NCI-H1417 (cell line): Measurements from ENCODE around the gene ADRA2C.
A peak's percentile ranks its signal among the peaks of the same experiment; 100 is the strongest.

ENCODE experiments used
- DNase-seq, 3 experiments: peaks; one replicate each; lab custom pipeline; 2025; lab: John Stamatoyannopoulos, UW

Gene ADRA2C

DNA sequence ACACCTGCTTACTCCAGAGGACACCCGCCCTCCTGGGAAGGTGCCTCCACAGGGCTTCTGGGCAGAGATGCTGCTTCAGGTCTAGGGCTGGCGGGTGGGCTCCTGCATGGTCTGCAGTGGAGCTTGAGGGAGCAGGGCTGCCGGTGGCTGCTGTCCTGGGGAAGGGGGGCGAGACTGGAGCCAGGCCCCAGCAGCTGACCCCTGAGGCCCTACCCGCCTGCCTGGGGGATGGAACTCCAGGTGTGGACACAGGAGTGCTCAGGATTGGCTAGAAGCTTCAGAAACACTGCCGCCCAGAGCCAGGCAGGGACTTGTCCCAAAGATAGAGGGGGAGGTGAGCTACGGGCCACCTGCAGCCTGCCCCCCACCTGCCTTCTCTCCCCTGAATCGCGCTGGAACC is 33.0 kb upstream of the ADRA2C start:
- no peak for DNase-seq

DNA sequence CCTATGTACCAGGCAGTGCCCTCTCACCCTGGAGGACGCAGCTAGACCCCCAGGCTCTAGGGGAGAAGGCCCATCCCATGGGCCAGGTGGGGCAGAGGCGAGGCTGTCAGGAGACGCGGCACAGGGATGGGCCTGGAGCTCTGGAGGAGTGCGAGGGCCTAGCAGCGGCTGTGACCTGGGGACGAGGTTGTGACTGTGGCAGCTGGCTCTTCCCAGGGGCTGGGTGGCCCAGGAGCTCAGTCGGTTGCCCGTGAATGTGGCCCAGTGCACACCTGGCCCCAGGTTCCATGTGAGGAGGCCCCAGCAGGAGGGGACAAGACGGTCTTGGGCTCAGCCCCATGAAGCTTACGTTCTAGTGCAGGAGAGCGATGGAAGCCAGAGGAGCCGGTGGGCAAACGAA is 31.0 kb upstream of the ADRA2C start:
- DNase-seq: no peak

DNA sequence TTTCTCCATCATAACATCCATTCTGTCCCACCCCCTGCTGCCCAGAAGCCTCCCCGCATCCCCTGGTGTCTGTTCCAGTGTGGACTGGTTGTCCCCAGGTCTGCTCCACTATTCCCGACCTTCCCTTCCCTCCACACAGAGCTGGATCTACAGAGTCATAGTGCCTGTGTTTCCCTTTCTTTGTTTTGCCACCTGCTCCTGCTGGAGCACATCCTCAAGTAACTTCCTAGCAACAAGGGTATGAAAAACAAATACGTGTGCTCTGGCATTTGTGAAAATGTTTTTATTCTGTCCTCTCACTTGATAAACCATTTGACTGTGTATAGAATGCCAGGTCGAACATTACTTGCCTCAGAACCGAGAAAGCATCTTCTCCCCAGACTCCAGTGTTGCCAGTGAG is 29.9 kb upstream of the ADRA2C start:
- DNase-seq: no peak

DNA sequence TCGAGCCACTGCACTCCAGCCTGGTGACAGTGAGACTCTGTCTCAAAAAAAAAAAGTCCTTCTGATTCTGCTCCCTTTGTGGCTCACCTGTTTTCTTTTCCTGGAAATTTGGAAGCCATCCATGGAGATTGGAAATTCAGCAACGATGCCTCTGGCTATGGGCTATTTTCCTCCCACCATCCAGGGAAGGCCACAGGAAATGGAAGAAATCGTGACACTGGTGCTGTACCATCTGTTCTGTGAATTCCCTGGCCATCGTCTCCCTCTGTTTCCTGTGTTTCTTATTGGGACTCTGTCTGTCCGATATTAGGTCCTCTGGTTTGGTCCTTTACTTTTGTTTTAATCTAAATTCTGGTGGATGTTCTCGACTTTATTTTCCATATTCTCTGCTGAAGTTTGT is 29.4 kb upstream of the ADRA2C start:
- no peak for DNase-seq

DNA sequence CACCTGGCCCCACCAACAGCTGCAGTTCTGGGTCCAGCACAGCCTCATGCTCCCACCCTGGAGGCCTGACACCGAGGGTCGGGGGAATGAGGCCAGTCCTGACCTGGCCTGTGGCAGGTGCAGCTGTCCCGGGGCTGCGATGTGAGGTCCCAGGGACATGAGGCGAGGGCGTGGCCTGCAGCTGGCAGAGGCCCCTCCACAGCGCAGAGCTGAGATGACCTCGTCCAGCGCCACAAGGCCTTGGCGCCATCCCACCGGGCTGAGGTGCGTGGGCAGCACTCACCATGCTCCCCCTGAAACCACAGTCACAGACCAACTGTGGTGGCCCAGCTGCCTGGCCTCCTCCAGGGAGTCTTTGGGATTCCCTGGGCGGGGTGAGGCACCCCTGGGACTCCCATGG is 26.6 kb upstream of the ADRA2C start:
- no peak for DNase-seq

DNA sequence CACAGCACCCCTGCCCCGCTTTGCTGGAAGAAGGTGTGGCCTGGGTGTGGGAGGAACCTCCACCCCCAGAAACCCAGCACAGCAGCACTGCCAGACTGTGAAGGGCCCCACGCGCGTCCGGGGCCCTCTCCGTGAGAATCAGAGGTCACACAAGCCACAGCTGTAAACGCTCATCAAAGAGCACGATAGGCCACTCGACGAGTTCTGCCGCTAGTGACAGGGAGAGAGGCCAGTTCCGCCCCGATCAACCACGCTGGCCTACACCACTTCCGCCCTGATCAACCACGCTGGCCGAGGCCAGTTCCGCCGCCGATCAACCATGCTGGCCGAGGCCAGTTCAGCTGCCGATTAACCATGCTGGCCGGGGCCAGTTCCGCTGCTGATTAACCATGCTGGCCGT is 25.9 kb upstream of the ADRA2C start:
- DNase-seq: no peak

DNA sequence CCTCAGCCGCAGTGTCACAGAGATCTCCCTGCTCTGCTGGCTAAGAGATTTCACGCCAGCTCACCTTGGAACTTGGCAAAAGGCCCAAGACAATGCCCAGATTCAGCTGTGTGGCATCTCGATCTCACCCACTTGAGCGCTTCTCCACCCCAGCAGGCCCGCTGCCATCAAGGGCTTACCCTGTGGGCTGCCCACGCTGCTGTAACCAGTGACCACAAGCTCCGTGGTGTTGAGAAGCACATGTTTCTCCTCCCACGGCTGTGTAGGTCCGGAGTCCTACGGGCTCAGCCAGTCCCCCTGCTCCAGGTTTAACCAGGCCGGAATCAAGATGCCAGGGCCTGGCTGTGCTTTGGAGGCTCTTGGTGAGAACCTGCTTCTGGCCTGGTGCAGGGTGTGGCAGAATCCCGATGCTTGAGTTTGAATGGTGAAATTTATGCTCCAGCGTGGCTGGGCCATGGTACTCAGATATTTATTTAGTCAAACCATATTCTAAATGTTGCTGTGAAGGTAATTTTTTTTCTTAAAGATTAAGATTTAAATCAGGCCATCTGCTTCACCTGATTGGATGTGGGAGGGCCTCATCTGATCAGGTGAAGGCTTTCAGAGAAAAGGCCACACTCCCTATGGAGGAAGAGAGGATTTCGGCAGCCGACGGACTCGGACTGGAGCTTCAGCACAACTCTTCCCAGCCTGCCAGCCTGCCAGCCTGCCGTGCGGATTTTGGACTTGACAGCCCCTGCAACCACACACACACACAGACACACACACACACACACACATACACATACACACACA is 24.8 kb upstream of the ADRA2C start:
- no peak for DNase-seq

DNA sequence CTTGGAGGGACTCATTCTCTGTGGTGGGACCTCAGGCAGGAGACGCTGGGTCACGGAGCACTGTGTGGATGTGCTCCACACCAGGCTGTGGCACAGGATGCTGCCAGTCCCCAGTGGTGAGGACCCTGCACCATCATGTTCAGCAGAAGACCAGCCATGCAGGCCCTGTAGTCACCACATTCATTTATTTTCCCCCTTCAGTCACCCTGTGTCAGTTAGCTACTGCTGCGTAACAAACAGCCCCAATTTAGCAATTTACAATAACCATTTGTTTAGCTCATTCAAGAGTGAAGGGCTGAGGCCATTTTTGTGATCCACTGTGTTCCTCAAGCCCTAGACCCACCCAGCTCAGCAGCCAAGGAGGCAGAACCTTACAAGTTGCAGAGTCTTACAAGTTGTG is 23.6 kb upstream of the ADRA2C start:
- no peak for DNase-seq

DNA sequence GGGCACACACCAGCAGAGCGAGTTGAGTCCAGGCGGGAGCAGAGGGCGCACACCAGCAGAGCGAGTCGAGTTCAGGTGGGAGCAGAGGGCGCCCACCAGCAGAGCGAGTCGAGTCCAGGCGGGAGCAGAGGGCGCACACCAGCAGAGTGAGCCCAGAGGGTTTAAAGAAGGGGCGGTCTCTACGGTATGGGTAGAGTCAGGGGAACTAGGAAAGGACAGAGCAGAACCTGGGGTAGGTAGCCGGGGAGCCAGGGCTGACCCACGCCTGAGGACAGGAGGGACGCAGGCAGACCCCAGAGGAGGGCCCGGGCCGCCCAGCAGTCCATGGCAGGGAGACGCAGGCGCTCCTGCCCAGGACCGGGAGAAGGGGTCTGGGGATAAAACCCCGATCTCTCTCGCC is 22.0 kb upstream of the ADRA2C start:
- DNase-seq: no peak

DNA sequence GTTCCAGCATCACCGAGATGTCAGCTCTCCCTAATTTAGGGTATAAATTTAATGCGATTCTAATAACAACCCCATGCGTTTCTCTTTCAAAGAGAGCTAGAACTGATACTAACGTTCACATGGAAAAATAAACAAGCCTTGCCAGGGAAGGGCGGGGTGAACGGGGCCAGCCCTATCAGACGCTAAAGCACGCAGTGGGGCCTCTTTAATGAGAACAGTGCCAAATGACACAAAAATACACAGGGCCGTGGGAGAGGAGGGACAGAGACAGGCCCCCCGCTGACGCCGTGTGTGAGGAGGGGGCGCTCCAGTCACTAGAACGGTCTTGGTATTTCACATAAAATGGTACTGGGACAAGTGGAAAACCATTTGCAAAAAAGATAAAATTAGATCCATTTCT is 21.3 kb upstream of the ADRA2C start:
- DNase-seq: peak in 2 of 3 experiments; percentile 18 to 59

DNA sequence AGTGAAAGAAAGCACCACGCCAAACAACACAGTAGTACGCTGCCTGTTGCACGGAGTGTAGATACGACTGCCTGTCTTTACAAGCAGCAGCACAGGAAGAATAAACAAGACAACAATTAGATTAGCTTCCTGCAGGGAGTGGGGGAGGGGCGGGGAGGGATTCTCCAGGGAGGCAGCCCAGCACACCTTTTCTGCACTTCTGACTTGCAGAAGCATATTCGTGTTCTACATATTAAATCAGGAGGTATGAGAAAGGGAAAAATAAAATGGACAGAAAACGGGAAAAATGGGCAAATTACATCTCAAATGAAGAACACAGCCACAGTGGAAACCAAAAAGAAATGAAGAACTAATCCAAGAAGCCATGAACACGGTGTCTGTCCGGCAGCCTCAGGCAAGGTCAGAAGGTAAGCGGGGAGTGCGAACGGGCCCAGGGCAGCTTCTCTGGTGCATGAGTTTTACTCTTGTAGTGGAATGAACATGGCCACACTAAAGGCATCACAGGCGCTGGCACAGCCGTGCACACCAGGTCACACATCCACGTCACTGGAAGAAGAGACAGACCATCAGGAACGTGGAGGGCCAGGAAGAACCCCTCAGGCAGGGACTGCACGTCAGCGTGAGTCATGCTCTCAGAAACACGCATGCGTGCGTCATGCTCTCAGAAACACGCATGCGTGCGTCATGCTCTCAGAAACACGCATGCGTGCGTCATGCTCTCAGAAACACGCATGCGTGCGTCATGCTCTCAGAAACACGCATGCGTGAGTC is 20.1 kb upstream of the ADRA2C start:
- DNase-seq: peak in 2 of 3 experiments; percentile 22 to 33

DNA sequence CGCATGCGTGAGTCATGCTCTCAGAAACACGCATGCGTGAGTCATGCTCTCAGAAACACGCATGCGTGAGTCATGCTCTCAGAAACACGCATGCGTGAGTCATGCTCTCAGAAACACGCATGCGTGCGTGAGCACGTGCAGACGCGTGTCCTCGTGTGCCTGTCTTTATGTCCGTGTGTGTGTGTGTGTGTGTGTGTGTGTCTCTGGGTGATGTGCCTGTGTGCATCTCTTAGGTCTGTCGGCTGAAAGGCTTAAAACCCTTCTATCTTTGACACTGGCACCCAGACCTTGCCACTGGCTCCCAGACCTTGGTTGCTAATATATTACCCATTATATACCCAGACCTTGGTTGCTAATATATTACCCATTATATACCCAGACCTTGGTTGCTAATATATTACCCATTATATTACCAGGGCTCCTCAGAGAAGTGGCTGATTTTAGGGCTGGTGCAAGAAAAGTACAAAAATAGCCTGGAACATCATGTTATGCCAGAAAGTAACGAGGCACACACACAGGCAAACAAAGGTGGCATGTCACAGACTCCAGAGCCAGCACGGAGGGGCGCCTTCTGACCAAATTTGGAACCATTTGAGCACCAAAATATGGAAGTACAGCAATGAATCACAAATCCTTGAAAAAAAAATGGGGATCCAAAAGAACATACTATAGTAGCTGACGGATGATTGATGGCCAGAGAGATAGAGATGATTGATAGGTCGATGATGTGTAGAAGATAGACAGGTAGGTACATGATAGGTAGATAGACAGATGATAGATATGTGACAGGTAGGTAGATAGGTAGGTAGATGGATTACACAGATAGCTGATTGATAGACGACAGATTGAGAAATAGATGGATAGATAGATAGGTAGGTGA is 19.2 kb upstream of the ADRA2C start:
- DNase-seq: no peak

DNA sequence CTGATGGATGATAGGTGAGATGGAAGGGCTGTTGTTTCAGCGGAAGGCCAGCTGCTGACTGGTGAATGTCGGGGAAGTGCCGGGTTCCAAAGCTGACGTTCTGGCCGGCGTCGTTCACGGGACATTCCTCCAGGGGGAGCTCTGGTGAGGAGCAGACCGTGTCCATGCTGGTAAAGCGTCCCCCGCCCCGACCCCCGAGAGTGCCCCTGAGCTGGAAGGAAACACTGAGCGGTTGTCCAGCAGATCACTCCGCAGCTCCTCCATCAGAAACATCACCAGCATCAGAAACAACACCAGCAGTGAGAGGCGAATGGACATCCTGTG is 18.6 kb upstream of the ADRA2C start:
- DNase-seq: no peak

DNA sequence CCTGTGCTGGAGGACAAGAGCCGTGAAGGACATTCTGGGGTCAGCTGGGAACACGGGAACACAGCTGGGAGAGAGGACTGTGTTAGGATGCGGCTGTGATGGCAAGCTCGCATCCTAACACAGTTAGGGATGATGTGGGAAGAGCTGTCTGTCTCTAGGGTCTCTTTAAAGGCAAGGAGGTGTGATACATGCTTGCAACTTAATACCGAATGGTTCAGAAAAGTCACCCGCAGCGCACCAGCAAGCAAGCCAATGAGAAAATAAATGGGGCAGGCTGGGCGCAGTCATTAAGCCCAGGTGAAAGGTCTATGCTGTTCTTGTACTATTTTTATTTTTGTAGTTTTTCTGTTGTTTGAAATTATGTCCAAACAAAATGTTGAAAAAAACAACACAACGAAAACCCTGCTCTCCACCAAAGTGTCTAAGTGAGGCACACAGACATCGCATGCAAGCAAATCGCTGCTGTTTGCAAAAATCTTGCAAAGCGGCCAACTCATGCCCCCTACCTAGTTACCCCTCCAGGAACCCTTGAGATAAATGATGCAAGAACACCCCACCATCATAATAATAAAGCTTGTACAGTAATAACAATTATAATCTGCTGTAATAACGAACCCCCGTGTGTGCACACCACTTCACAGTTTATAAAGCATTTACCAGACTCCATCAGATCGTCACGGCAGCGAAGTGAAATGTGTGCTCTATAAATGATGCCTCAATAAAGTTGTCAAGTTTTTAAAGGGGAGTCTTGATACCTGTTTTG is 17.9 kb upstream of the ADRA2C start:
- peak in 1 of 3 experiments; percentile 44 for DNase-seq

DNA sequence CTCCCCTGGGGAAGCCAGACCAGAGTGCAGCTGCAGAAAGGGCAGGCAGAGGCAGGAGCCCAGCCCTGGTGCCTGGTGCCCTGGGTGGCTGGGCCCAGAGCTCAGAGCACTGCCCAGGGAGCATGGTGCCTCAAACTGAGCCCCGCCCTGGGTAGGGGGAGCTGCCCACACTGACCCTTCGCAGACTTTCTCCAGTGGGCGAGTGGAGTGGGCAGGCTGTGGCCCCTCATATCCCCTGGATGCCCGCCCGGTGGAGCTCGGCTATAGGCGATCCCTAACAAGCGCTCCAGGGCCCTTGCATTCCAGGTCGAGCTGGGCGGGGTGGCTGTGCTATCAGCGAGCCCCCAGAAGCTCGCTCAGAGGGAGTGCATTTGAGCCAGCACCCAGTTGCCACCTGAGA is 17.1 kb upstream of the ADRA2C start:
- no peak for DNase-seq

DNA sequence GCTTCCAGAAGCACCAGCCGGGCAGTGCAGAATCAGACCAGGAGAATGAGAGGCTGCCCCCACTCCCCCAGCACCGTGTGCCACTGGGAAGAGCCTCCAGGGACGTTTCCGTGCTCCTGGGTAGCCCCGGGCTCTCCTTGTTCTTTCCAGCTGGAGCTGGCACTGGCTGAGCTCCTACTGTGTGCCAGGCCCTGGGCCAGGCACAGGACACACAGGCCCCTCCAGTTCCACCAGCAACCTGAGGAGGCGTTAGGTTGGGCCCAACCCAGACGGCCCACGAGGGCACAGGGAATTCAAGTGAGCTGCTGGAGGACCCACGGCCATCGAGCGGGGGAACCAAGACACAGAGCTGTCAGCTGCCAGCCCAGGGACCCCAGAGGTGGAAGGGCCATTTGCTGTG is 15.9 kb upstream of the ADRA2C start:
- DNase-seq: no peak

DNA sequence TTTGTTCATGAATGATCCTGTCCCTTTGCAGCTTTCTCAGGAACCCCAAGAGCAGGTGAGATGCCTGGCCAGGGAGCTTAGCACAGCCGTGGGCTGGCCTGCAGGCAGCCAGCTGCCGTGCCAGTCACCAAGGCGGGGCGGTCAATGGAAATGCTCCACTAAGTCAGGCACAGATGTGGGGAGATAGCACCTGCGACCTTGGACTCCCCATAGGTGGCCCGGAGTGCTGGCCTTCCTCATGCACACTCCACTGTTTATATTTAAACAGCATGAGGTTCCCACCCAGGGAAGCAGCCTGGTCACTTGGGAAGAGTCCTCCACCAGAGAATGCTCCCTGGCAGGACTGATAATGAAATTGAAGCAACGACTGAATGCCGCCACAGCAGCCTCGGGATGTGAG is 14.2 kb upstream of the ADRA2C start:
- DNase-seq: no peak

DNA sequence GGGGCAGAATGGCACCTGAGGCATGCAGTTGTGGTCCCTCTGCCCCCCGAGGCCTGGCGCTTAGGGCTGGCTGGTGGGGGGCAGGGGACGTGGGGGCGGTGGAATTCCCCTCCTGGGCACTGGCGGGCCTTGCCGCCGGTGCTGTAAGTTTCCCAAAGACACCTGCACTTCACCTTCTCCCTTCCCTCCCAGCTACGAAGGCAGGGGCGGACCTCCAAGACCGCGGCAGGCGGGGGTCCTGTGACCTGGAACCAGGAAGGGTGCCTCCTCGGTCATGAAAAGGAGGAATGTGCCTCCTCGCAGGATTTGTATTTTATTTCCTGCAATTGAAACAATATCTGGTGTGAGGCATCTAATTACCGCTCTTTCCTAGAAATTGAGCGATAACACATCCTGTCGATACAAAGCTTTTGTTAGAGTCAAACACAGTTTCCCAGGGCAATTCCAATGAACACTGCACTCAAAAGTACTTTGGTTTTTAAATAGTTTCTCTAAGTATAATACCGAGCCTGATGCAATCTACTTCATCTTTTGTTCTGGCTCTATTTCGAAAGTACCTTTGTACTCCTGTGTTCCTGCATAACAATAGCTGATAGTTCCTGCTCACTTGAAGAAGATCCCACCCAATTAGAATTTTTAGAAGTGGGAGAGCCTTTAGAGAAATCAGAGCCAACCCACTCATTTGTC is 12.3 kb upstream of the ADRA2C start:
- DNase-seq: no peak

DNA sequence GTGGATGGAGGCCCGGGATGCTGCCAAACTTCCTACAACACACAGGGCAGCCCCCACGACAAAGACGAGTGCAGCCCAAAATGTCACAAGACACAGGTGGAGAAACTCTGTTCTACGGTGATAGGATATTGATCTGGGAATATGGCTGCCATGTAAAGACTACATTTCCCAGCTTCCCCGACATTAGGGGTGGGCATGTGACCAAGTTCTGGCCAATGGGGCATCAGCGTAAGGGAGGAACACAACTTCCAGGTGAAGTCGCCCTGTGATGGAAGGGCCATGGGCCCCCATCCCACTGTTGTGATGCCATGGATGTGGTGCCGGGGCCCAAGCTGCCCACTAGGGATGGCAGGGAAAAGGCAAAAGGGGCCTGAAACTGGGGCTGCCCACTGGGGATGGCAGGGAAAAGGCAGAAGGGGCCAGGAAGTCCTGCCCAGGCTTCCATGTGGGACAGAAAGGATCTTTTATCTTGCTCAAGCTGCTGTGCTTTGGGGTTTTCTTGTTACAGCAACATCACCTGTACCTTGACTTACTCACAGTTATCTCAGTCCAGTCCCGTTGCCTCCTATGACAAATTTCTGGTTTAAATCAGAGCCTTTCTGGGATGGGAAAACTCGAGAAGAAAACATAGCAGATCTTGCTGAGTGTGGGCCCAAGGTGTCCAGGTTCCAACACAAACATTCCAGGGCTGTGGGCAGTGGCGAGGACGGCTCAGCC is 9.7 kb upstream of the ADRA2C start:
- no peak for DNase-seq

DNA sequence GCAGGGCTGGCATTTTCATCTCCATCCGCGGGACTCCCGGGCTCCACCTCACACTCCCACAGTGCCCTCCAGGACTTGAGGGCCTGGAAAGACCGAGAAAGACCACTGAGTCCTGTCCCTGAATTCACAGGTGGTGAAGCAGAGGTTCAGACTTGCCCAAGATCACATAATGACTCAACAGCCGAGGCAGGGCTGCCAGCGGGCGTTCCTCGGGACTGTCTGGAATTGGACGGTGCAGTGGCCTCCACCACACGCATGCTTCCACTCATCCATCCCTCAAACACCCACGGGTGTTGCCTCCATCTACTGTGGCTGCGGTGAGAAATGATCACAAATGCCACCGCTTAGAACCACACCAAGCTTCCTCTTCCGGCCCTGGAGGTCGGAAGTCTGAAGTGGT is 6.9 kb upstream of the ADRA2C start:
- no peak for DNase-seq

DNA sequence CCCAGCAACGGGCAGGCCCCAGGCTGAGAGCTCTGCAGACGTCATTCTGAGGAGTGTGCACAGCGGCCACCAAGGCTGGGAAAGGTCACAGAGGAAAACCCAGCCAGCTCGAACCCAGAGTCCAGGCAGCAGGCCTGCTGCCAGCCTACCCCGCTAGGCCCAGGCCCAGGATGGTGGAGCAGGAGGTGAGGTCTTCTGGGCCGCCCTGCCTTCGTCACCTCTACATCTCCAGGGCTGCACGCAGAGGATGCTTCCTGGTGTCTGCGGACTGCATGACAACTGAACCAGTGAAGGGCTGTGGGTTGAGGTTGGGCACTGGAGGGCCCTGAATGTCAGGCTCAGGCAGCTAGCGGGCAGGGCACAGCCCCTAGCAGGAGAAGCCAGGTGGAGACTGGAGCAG is 5.8 kb upstream of the ADRA2C start:
- DNase-seq: no peak
